ENCODE measurements around the gene COA1. TPM values are rescaled to one million over a fixed set of nuclear protein-coding genes. Genes with fewer than 3 reads are reported as not detected.

COA1 gene
- polyA plus RNA-seq, 2 of the 4 experiments (the other 2 are of a cell fraction): 57.5 to 91.4 TPM

- Histone ChIP-seq H3K27ac (no peak overlapping the region), H3K4me2 (no peak overlapping the region), H3K9me3 (no peaks in the 10 kb centered on the region), H3K4me1 (peaks cover 6% of the 10 kb centered on the region; the same call in 1 of the 3 replicates), H3K4me3 (no peak overlapping the region)
- FAIRE-seq (no peak), DNase-seq (ENCODE audit: low read depth in 1 of 2, low spot score in 1 of 2) (no peak), ATAC-seq (no peak)
- no peak for TF ChIP-seq REST (IDR thresholded peaks at IDR 0.05)
- TF ChIP-seq PHF8 (IDR thresholded peaks at IDR 0.05; ENCODE audit: borderline replicate concordance, low read depth): no peak
- no peak for TF ChIP-seq TFCP2L1 (CRISPR knock-in tag; IDR thresholded peaks at IDR 0.05)
- ChIA-PET CTCF (interaction anchor here (6.3 kb wide), 1 partner anchor 49 kb away, joined by 22 read pairs; the partner anchor contains the start of gene STK17A), POLR2A (no interaction called here)
- WGBS (ENCODE audit: missing lambda C conversion rate): 91% methylated on average over 2 of the region's 2 CpGs
Observed at GRCh38 chr7:43631559-43631958, 97.8 kb downstream of the COA1 start.

GRCh38 chr7:43630482-43630881, 98.8 kb downstream of the COA1 start:
- ATAC-seq: no peak
- no peak for TF ChIP-seq ELK1 (IDR thresholded peaks at IDR 0.05; ENCODE audit: low read depth, low read length)
- 0 out of 2 replicates have a peak, but pooled peaks have one; percentile 8 for TF ChIP-seq HOXA7 (CRISPR knock-in tag; IDR thresholded peaks at IDR 0.05)
- TF ChIP-seq CEBPB (IDR thresholded peaks at IDR 0.05): peak; percentile 86 to 87
- TF ChIP-seq ZC3H11A (IDR thresholded peaks at IDR 0.05): no peak
- Histone ChIP-seq H3K4me3 (no peak overlapping the region), H3K27ac (no peak overlapping the region), H3K4me2 (no peak overlapping the region), H3K4me1 (peaks cover 4% of the 10 kb centered on the region; the same call in 2 of the 3 replicates), H3K9me3 (no peaks in the 10 kb centered on the region)
- ChIA-PET CTCF (interaction anchor here (1.1 to 6.3 kb wide), 4 partner anchors 16 to 209 kb away, joined by 3 to 22 read pairs (median 4); partner anchors contain the start of gene STK17A), POLR2A (interaction anchor here (1.9 kb wide), 1 partner anchor 48 kb away, joined by 7 read pairs; the partner anchor contains the start of gene STK17A)
- DNase-seq (ENCODE audit: low read depth in 1 of 2, low spot score in 1 of 2): no peak
- FAIRE-seq: no peak
- 73% methylated on average over 3 of the region's 3 CpGs for WGBS (ENCODE audit: missing lambda C conversion rate)

GRCh38 chr7:43629857-43630256, 99.5 kb downstream of the COA1 start:
- WGBS (ENCODE audit: missing lambda C conversion rate): 95% methylated on average over 6 of the region's 6 CpGs
- Histone ChIP-seq H3K4me2 (no peak overlapping the region), H3K9me3 (no peaks in the 10 kb centered on the region), H3K27ac (no peak overlapping the region), H3K4me1 (peaks cover 4% of the 10 kb centered on the region; the same call in 2 of the 3 replicates), H3K4me3 (no peak overlapping the region)
- DNase-seq (ENCODE audit: low read depth in 1 of 2, low spot score in 1 of 2) (no peak), FAIRE-seq (no peak), ATAC-seq (no peak)
- no peak for TF ChIP-seq HOXB13 (CRISPR knock-in tag; IDR thresholded peaks at IDR 0.05; ENCODE audit: low read depth)
- TF ChIP-seq RCOR1 (IDR thresholded peaks at IDR 0.05; ENCODE audit: low read depth, low read length): no peak
- no peak for TF ChIP-seq PHF8 (IDR thresholded peaks at IDR 0.05; ENCODE audit: borderline replicate concordance, low read depth)
- no peak for TF ChIP-seq ATOH8 (CRISPR knock-in tag; IDR thresholded peaks at IDR 0.05; ENCODE audit: low read depth)
- TF ChIP-seq EP300 (IDR thresholded peaks at IDR 0.05): no peak
- TF ChIP-seq MAZ (IDR thresholded peaks at IDR 0.05; ENCODE audit: borderline replicate concordance, low read depth, low read length): no peak
- TF ChIP-seq FOXS1 (CRISPR knock-in tag; IDR thresholded peaks at IDR 0.05): no peak
- no peak for TF ChIP-seq CBX2 (IDR thresholded peaks at IDR 0.05; ENCODE audit: borderline replicate concordance, low read depth)
- POLR2A ChIA-PET: interaction anchor here (1.9 kb wide), 1 partner anchor 47 kb away, joined by 7 read pairs; the partner anchor contains the start of gene STK17A
- CTCF ChIA-PET: interaction anchor here (1.1 to 6.3 kb wide), 5 partner anchors 17 to 210 kb away, joined by 3 to 26 read pairs (median 5); partner anchors contain the start of gene STK17A

Data from A549 (cell line).